Fibroblast of lung (primary cell): ENCODE measurements around the gene XRN2. TPM values are rescaled to one million over a fixed set of nuclear protein-coding genes. Genes with fewer than 3 reads are reported as not detected.

Experiments used
- DNase-seq, 2 donors: peaks; one replicate each; pipeline versions ENCODE4 v3.0.0 to v3.0.0-alpha.2; 2010; ENCODE audit warnings: low read depth in 2 of 2
- H2AFZ ChIP-seq: 2 replicates; pipeline ENCODE4 v1.5.1; 2012; ENCODE audit warnings: low read length, control low read depth, inconsistent platforms
- H3K27ac ChIP-seq: 2 replicates; pipeline ENCODE4 v1.5.1; 2011; ENCODE audit warnings: low read length, control low read depth; ENCODE audit not compliant: insufficient read depth
- H3K27me3 ChIP-seq: 2 replicates; pipeline ENCODE4 v1.5.1; 2011; ENCODE audit warnings: mild to moderate bottlenecking, low read length; ENCODE audit not compliant: control insufficient read depth, insufficient read depth
- H3K36me3 ChIP-seq: 2 replicates; pipeline ENCODE4 v1.5.1; 2011; ENCODE audit warnings: low read length; ENCODE audit not compliant: control insufficient read depth, insufficient read depth
- H3K4me1 ChIP-seq: 2 replicates; pipeline ENCODE4 v1.5.1; 2011; ENCODE audit warnings: low read length; ENCODE audit not compliant: control insufficient read depth, insufficient read depth; ENCODE audit errors: extremely low read depth
- H3K4me2 ChIP-seq: 2 replicates; pipeline ENCODE4 v1.5.1; 2011; ENCODE audit warnings: low read length, control low read depth; ENCODE audit not compliant: insufficient read depth; ENCODE audit errors: extremely low read depth
- H3K4me3 ChIP-seq, 4 experiments: fragments of 200-600 bp in 1 of 4; sonication (generic) in 1 of 4; replicated peaks in 1 of 4; 2 replicates each; pipeline ENCODE4 v1.5.1; 2011 to 2016; ENCODE audit warnings: low read length in 4 of 4, low read depth in 3 of 4, mild to moderate bottlenecking in 3 of 4, control low read depth in 2 of 4, inconsistent platforms in 1 of 4, mixed read lengths in 1 of 4; ENCODE audit not compliant: insufficient read depth in 1 of 4; ENCODE audit errors: control extremely low read depth in 1 of 4
- H3K79me2 ChIP-seq: 2 replicates; pipeline ENCODE4 v1.5.1; 2012; ENCODE audit warnings: mild to moderate bottlenecking, low read length, inconsistent platforms; ENCODE audit not compliant: control insufficient read depth, insufficient read depth
- H3K9ac ChIP-seq: 2 replicates; pipeline ENCODE4 v1.5.1; 2011; ENCODE audit warnings: mild to moderate bottlenecking, low read length, control low read depth; ENCODE audit not compliant: insufficient read depth
- H3K9me3 ChIP-seq: 2 replicates; pipeline ENCODE4 v1.5.1; 2012; ENCODE audit warnings: low read depth, low read length; ENCODE audit not compliant: control insufficient read depth, insufficient read depth
- H4K20me1 ChIP-seq: 2 replicates; pipeline ENCODE4 v1.5.1; 2011; ENCODE audit warnings: low read length; ENCODE audit not compliant: control insufficient read depth, insufficient read depth; ENCODE audit errors: extremely low read depth
- CTCF ChIP-seq, 2 donors: IDR thresholded peaks in 1 of 2; conservative IDR thresholded peaks in 1 of 2; 1 replicate in 1 of 2; 2 replicates in 1 of 2; pipeline ENCODE4 v1.5.1; 2011 to 2012; ENCODE audit warnings: low read length in 2 of 2, control low read depth in 1 of 2, inconsistent platforms in 1 of 2, low read depth in 1 of 2, mild to moderate bottlenecking in 1 of 2
- EZH2 ChIP-seq: IDR thresholded peaks from 2 replicates; pipeline ENCODE4 v1.5.1; 2012; ENCODE audit warnings: low read length, control low read depth, mild to moderate bottlenecking; ENCODE audit errors: missing control alignments
- polyA plus RNA-seq, 2 donors: library from polyadenylated mRNA; depleted of rRNA in 1 of 2; stranded (reverse) in 1 of 2; unstranded in 1 of 2; fragments of >200 nt; gene quantifications; 2 replicates each; pipeline ENCODE4 v1.2.1, GENCODE V29; 2011 to 2012; ENCODE audit warnings: missing spikeins in 1 of 2
- total RNA-seq: library from RNA; depleted of rRNA; stranded (reverse); fragments of >200 nt; gene quantifications from 2 replicates; pipeline ENCODE4 v1.2.1, GENCODE V29; 2014

Gene XRN2
- total and polyA plus RNA-seq, 2 donors (not counting 1 experiment from before 2014, with no cell fraction given): 99.3 to 99.6 TPM

GRCh38 chr20:21309678-21310467 is 6.7 kb downstream of the XRN2 start:
- TF ChIP-seq EZH2 (no peak), CTCF (conservative IDR thresholded peaks at IDR 0.05 in 1 of 2, IDR thresholded peaks at IDR 0.05 in 1 of 2; ENCODE audit: low read depth in 1 of 2, low read length in 2 of 2) (no peak)
- peaks cover under 1% of the 10 kb centered on the region for H3K4me1 ChIP-seq
- H3K27ac ChIP-seq: no peak overlapping the region
- no peak overlapping the region for H2AFZ ChIP-seq
- H3K4me2 ChIP-seq: no peak overlapping the region
- H3K27me3 ChIP-seq: no peaks in the 10 kb centered on the region
- no peak overlapping the region for H3K9ac ChIP-seq
- DNase-seq: no peak
- peaks cover 79% of the 10 kb centered on the region for H3K79me2 ChIP-seq
- H4K20me1 ChIP-seq: no peaks in the 10 kb centered on the region
- H3K4me3 ChIP-seq: no peak overlapping the region
- no peaks in the 10 kb centered on the region for H3K36me3 ChIP-seq
- H3K9me3 ChIP-seq: no peaks in the 10 kb centered on the region

GRCh38 chr20:21312813-21313474 is 9.8 kb downstream of the XRN2 start:
- H4K20me1 ChIP-seq: no peaks in the 10 kb centered on the region
- H3K4me2 ChIP-seq: no peak overlapping the region
- no peaks in the 10 kb centered on the region for H3K9me3 ChIP-seq
- no peaks in the 10 kb centered on the region for H3K27me3 ChIP-seq
- H3K79me2 ChIP-seq: peaks cover 97% of the 10 kb centered on the region
- TF ChIP-seq EZH2 (no peak), CTCF (conservative IDR thresholded peaks at IDR 0.05 in 1 of 2, IDR thresholded peaks at IDR 0.05 in 1 of 2; ENCODE audit: low read depth in 1 of 2, low read length in 2 of 2) (no peak)
- H3K9ac ChIP-seq: no peak overlapping the region
- no peak overlapping the region for H3K4me3 ChIP-seq
- no peak overlapping the region for H2AFZ ChIP-seq
- H3K36me3 ChIP-seq: no peaks in the 10 kb centered on the region
- peaks cover 6% of the 10 kb centered on the region for H3K4me1 ChIP-seq
- no peak for DNase-seq
- no peak overlapping the region for H3K27ac ChIP-seq

GRCh38 chr20:21315138-21315537 is 12.0 kb downstream of the XRN2 start:
- TF ChIP-seq CTCF (conservative IDR thresholded peaks at IDR 0.05 in 1 of 2, IDR thresholded peaks at IDR 0.05 in 1 of 2; ENCODE audit: low read depth in 1 of 2, low read length in 2 of 2): no peak
- TF ChIP-seq EZH2: no peak
- Histone ChIP-seq H3K36me3 (no peaks in the 10 kb centered on the region), H3K9me3 (no peaks in the 10 kb centered on the region), H3K9ac (no peak overlapping the region), H4K20me1 (no peaks in the 10 kb centered on the region), H2AFZ (no peak overlapping the region), H3K27ac (no peak overlapping the region), H3K4me2 (no peak overlapping the region), H3K4me1 (peaks cover 6% of the 10 kb centered on the region), H3K79me2 (peaks cover 96% of the 10 kb centered on the region), H3K27me3 (no peaks in the 10 kb centered on the region), H3K4me3 (no peak overlapping the region)
- peak; percentile 71 to 94 for DNase-seq
